Activated CD4-positive, alpha-beta memory T cell treated with anti-CD3 and anti-CD28 coated beads for 36 hours (primary cell): ENCODE results near the gene PCSK7. TPM values are rescaled to one million over a fixed set of nuclear protein-coding genes. Genes with fewer than 3 reads are reported as not detected.

ENCODE experiments used
- total RNA-seq, 2 experiments: library from RNA; stranded (reverse); gene quantifications; one replicate each; pipeline ENCODE4 v1.2.3, GENCODE V29; 2021

Gene PCSK7
- total RNA-seq, 2 experiments from 2014 or later: 104 to 105 TPM

Other genes starting within 250 kb of the PCSK7 start
- gene SIK3, start 133.6 kb downstream of the PCSK7 start, total RNA-seq: 10 to 100 TPM; 26.1 to 26.2 TPM
- 10 to 100 TPM; 61.3 to 61.5 TPM for gene PAFAH1B2, start 87.8 kb downstream of the PCSK7 start, total RNA-seq
- 10 to 100 TPM; 21.5 to 26.0 TPM for gene SIDT2, start 53.3 kb downstream of the PCSK7 start, total RNA-seq
- 1 to 10 TPM; 3.1 to 4.0 TPM for gene TAGLN, start 32.7 kb downstream of the PCSK7 start, total RNA-seq
- 10 to 100 TPM; 16.9 to 18.3 TPM for gene RNF214, start 598 bp upstream of the PCSK7 start, total RNA-seq
- 1 to 10 TPM; 3.9 to 5.4 TPM for gene BACE1-AS, start 59.3 kb upstream of the PCSK7 start, total RNA-seq
- gene BACE1, start 84.2 kb upstream of the PCSK7 start, total RNA-seq: 1 to 10 TPM; 1.8 to 2.7 TPM
- 10 to 100 TPM; 29.3 to 32.6 TPM for gene CEP164, start 95.8 kb upstream of the PCSK7 start, total RNA-seq